Measurements from ENCODE around the gene TACR1. TPM values are rescaled to one million over a fixed set of nuclear protein-coding genes. Genes with fewer than 3 reads are reported as not detected.

TACR1 gene
- polyA plus RNA-seq, 1 of the 3 experiments (the other 2 are of a cell fraction), result under 0.01 TPM

DNA sequence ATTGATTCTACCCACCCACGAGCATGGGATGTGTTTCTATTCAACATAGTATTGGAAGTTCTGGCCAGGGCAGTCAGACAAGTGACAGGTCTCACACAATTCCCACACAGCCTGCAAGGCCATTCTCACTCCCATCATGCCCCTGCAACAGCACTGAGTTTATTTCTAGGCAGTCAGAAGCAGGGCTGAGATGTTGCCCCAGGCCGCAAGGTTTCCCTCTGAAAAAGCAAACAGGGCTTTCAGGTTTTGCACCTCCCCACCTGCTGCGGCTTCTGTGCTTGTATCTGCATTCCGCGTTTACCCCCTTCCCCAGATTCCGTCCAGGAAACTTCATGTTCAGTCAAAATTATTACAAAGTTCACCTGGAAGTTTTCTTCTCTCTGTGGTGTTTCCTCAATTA lies 9.4 kb upstream of the TACR1 start:
- no peaks in the 10 kb centered on the region for H3K4me1 ChIP-seq (ENCODE audit: control insufficient read depth in 1 of 2, insufficient read depth in 2 of 2, low read depth in 1 of 2, low read length in 1 of 2)
- CTCF ChIA-PET, result no interaction called here

GRCh38 chr2:75204833-75205232 lies 5.5 kb upstream of the TACR1 start:
- 54% methylated on average over 3 of the region's 3 CpGs for WGBS (ENCODE audit: low lambda C conversion rate)
- TF ChIP-seq EZH2phosphoT487 (IDR thresholded peaks at IDR 0.05; ENCODE audit: borderline replicate concordance, low read depth), result no peak
- TF ChIP-seq IRF3 (IDR thresholded peaks at IDR 0.05; ENCODE audit: low read depth, low read length), result no peak
- no peak for TF ChIP-seq TCF12 (IDR thresholded peaks at IDR 0.05)
- TF ChIP-seq RXRA (IDR thresholded peaks at IDR 0.05; ENCODE audit: borderline replicate concordance, low read depth), result no peak
- TF ChIP-seq POLR2AphosphoS5 (IDR thresholded peaks at IDR 0.05; ENCODE audit: low read depth, low read length), result no peak
- no peak for TF ChIP-seq YY1 (IDR thresholded peaks at IDR 0.05; ENCODE audit: low read depth)
- TF ChIP-seq FOSL2 (IDR thresholded peaks at IDR 0.05; ENCODE audit: borderline replicate concordance, low read depth), result no peak
- no peak for TF ChIP-seq GATA2 (CRISPR knock-in tag; IDR thresholded peaks at IDR 0.05)
- no peak for TF ChIP-seq SIN3A (IDR thresholded peaks at IDR 0.05; ENCODE audit: borderline replicate concordance, low read depth, low read length)
- TF ChIP-seq NFIC (IDR thresholded peaks at IDR 0.05; ENCODE audit: borderline replicate concordance), result no peak
- no peak for TF ChIP-seq MEF2A (IDR thresholded peaks at IDR 0.05; ENCODE audit: borderline replicate concordance, low read depth)
- TF ChIP-seq, protein P1, sequence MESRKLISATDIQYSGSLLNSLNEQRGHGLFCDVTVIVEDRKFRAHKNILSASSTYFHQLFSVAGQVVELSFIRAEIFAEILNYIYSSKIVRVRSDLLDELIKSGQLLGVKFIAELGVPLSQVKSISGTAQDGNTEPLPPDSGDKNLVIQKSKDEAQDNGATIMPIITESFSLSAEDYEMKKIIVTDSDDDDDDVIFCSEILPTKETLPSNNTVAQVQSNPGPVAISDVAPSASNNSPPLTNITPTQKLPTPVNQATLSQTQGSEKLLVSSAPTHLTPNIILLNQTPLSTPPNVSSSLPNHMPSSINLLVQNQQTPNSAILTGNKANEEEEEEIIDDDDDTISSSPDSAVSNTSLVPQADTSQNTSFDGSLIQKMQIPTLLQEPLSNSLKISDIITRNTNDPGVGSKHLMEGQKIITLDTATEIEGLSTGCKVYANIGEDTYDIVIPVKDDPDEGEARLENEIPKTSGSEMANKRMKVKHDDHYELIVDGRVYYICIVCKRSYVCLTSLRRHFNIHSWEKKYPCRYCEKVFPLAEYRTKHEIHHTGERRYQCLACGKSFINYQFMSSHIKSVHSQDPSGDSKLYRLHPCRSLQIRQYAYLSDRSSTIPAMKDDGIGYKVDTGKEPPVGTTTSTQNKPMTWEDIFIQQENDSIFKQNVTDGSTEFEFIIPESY (IDR thresholded peaks at IDR 0.05; ENCODE audit: borderline replicate concordance, low read depth), result no peak
- TF ChIP-seq JUND (IDR thresholded peaks at IDR 0.05), result no peak
- no peak for TF ChIP-seq FOXJ3 (CRISPR knock-in tag; IDR thresholded peaks at IDR 0.05)
- no peak for TF ChIP-seq USF1 (IDR thresholded peaks at IDR 0.05; ENCODE audit: borderline replicate concordance, low read depth)
- TF ChIP-seq RFX5 (IDR thresholded peaks at IDR 0.05; ENCODE audit: low read length), result no peak
- no peak for TF ChIP-seq REST (IDR thresholded peaks at IDR 0.05; ENCODE audit: low read depth, low read length)

More for the DNA sequence above, 9.4 kb upstream of the TACR1 start:
- Histone ChIP-seq H3K79me2 (ENCODE audit: insufficient read depth) (no peaks in the 10 kb centered on the region), H3K9ac (no peak overlapping the region), H3K27me3 (ENCODE audit: insufficient read depth) (peaks cover 2% of the 10 kb centered on the region; the same call in 1 of the 2 replicates), H3K4me3 (ENCODE audit: low read depth in 2 of 2, low read length in 1 of 2) (no peak overlapping the region), H3K4me2 (no peak overlapping the region), H2AFZ (ENCODE audit: low read depth) (no peak overlapping the region), H4K20me1 (ENCODE audit: insufficient read depth) (no peaks in the 10 kb centered on the region), H3K36me3 (replicated peaks in 1 of 2; ENCODE audit: control insufficient read depth in 1 of 2, insufficient read depth in 2 of 2, low read length in 1 of 2) (no peaks in the 10 kb centered on the region), H3F3A (replicated peaks; ENCODE audit: insufficient read depth) (no peaks in the 10 kb centered on the region), H3K9me2 (no peaks in the 10 kb centered on the region), H3K27ac (ENCODE audit: low read depth in 2 of 2, low read length in 1 of 2) (no peak overlapping the region), H3K9me3 (no peaks in the 10 kb centered on the region)
- POLR2A ChIA-PET, result no interaction called here
- no peak for TF ChIP-seq CHD2 (IDR thresholded peaks at IDR 0.05; ENCODE audit: low read length, partially characterized antibody)
- no peak for TF ChIP-seq FOSL2 (IDR thresholded peaks at IDR 0.05; ENCODE audit: borderline replicate concordance, low read depth)
- TF ChIP-seq RXRA (IDR thresholded peaks at IDR 0.05; ENCODE audit: borderline replicate concordance, low read depth), result no peak
- no peak for TF ChIP-seq USF2 (IDR thresholded peaks at IDR 0.05; ENCODE audit: borderline replicate concordance, low read depth, low read length)
- no peak for TF ChIP-seq EP300 (IDR thresholded peaks at IDR 0.05; ENCODE audit: borderline replicate concordance in 1 of 2, low read depth in 1 of 2, low read length in 1 of 2)
- WGBS (ENCODE audit: low lambda C conversion rate), result 70% methylated on average over 6 of the region's 6 CpGs
- DNase-seq, result no peak

More at GRCh38 chr2:75204833-75205232, 5.5 kb upstream of the TACR1 start:
- Histone ChIP-seq H3K4me3 (ENCODE audit: low read depth in 2 of 2, low read length in 1 of 2) (no peak overlapping the region), H3K27ac (ENCODE audit: low read depth in 2 of 2, low read length in 1 of 2) (no peak overlapping the region), H3K36me3 (replicated peaks in 1 of 2; ENCODE audit: control insufficient read depth in 1 of 2, insufficient read depth in 2 of 2, low read length in 1 of 2) (no peaks in the 10 kb centered on the region), H2AFZ (ENCODE audit: low read depth) (no peak overlapping the region), H4K20me1 (ENCODE audit: insufficient read depth) (no peaks in the 10 kb centered on the region), H3K4me1 (ENCODE audit: control insufficient read depth in 1 of 2, insufficient read depth in 2 of 2, low read depth in 1 of 2, low read length in 1 of 2) (peaks cover 0 to 9% of the 10 kb centered on the region in 2 experiments; a peak in 1 of 4 replicates), H3K9ac (no peak overlapping the region), H3K9me2 (no peaks in the 10 kb centered on the region), H3K4me2 (no peak overlapping the region), H3K27me3 (ENCODE audit: insufficient read depth) (peaks cover 32% of the 10 kb centered on the region), H3K9me3 (no peaks in the 10 kb centered on the region), H3F3A (replicated peaks; ENCODE audit: insufficient read depth) (no peaks in the 10 kb centered on the region), H3K79me2 (ENCODE audit: insufficient read depth) (no peaks in the 10 kb centered on the region)
- DNase-seq, result no peak
- ChIA-PET POLR2A (no interaction called here), CTCF (no interaction called here)
